HEK293T (cell line): ENCODE results near the gene ZBTB42.

Experiments
- BHLHE40 ChIP-seq: fragments of 450-650 bp; IDR thresholded peaks from 2 replicates; pipeline ENCODE4 v1.6.1; 2016; ENCODE audit warnings: mild to moderate bottlenecking, moderate library complexity, borderline replicate concordance
- ELF4 ChIP-seq: fragments of 450-650 bp; IDR thresholded peaks from 2 replicates; pipeline ENCODE4 v1.6.1; 2017; ENCODE audit warnings: antibody characterized with exemption
- FOXA1 ChIP-seq: fragments of 450-650 bp; IDR thresholded peaks from 2 replicates; pipeline ENCODE4 v1.6.1; 2016; ENCODE audit warnings: mild to moderate bottlenecking
- FOXK2 ChIP-seq: fragments of 450-650 bp; IDR thresholded peaks from 2 replicates; pipeline ENCODE4 v1.6.1; 2016; ENCODE audit warnings: mild to moderate bottlenecking
- FOXM1 ChIP-seq: fragments of 450-650 bp; IDR thresholded peaks from 2 replicates; pipeline ENCODE4 v1.6.1; 2017; ENCODE audit warnings: mild to moderate bottlenecking, borderline replicate concordance
- HDGF ChIP-seq: fragments of 450-650 bp; IDR thresholded peaks from 2 replicates; pipeline ENCODE4 v1.6.1; 2017; ENCODE audit warnings: antibody characterized with exemption, borderline replicate concordance
- NFRKB ChIP-seq: fragments of 450-650 bp; IDR thresholded peaks from 2 replicates; pipeline ENCODE4 v1.6.1; 2016; ENCODE audit warnings: mild to moderate bottlenecking, moderate library complexity
- PKNOX1 ChIP-seq: fragments of 450-650 bp; IDR thresholded peaks from 2 replicates; pipeline ENCODE4 v1.6.1; 2016
- SP1 ChIP-seq: fragments of 450-650 bp; IDR thresholded peaks from 2 replicates; pipeline ENCODE4 v1.6.1; 2017
- SUZ12 ChIP-seq: fragments of 450-650 bp; IDR thresholded peaks from 2 replicates; pipeline ENCODE4 v1.6.1; 2016; ENCODE audit warnings: mild to moderate bottlenecking
- TARDBP ChIP-seq: fragments of 450-650 bp; IDR thresholded peaks from 2 replicates; pipeline ENCODE4 v1.6.1; 2016
- ZNF384 ChIP-seq: fragments of 450-650 bp; IDR thresholded peaks from 2 replicates; pipeline ENCODE4 v1.6.1; 2016

- TF ChIP-seq HDGF (no peak), FOXM1 (no peak), TARDBP (no peak), FOXA1 (no peak), NFRKB (no peak), BHLHE40 (no peak), ELF4 (no peak), ZNF384 (no peak), PKNOX1 (no peak), SP1 (no peak), FOXK2 (no peak), SUZ12 (no peak)
Measured at GRCh38 chr14:104796687-104797081, 4.2 kb upstream of the ZBTB42 start.
